Measurements from ENCODE around the gene INPP5A. TPM values are rescaled to one million over a fixed set of nuclear protein-coding genes. Genes with fewer than 3 reads are reported as not detected.

The INPP5A gene
- total RNA-seq, 1 experiment from 2014 or later: 22.6 TPM

DNA sequence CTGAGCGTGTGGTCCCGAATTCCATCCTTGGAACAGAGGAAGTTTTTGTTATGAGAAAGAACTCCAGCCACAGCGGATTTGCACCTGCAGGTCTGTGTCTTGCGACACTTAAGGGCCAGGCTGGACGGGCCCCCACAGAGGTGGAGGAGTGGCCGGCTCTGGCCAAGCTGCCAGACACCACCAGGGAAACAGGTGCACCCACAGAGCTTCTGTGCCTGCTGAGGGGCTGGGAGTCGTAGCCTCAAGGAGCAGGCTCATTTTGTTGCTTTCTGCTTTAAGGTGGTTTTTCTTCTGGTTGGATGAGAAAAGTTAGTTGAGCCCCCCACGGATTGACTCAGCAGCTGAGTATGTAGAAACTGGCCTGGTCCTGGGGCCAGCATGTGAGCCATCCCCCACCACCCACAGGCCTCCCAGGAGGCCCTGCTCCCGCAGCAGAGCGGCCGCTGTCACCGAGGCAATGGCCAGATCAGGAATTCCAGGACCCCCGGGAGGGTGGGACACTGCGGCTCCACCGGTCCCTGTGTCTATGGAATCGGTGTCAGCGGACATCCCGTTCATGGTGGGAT lies 206.4 kb downstream of the INPP5A start:
- BruUV-seq (replicated peaks): no TSS peak
- no peak overlapping the region for H3K4me3 ChIP-seq (ENCODE audit: low read length)
- H3F3A ChIP-seq (ENCODE audit: low read length, unreplicated experiment): no peaks in the 10 kb centered on the region
- no peak overlapping the region for H3K9ac ChIP-seq (ENCODE audit: low read length)
- H3K9me2 ChIP-seq (replicated peaks; ENCODE audit: low read length): no peaks in the 10 kb centered on the region
- H3K79me2 ChIP-seq (ENCODE audit: low read length): no peaks in the 10 kb centered on the region
- no peaks in the 10 kb centered on the region for H4K20me1 ChIP-seq (ENCODE audit: low read length)
- H3K4me1 ChIP-seq (ENCODE audit: insufficient read depth, low read length): no peaks in the 10 kb centered on the region
- ATAC-seq (no peak), DNase-seq (no peak)
- intact Hi-C loops (cut with micrococcal nuclease): no loop called here
- no peak overlapping the region for H2AFZ ChIP-seq (ENCODE audit: low read length)
- no peaks in the 10 kb centered on the region; the same call in 1 of the 2 replicates for H3K36me3 ChIP-seq (ENCODE audit: low read depth, low read length)
- POLR2A ChIA-PET (ENCODE audit: unreplicated experiment): no interaction called here
- no peaks in the 10 kb centered on the region for H3K9me3 ChIP-seq (ENCODE audit: low read length)
- no peaks in the 10 kb centered on the region for H3K27me3 ChIP-seq (ENCODE audit: low read length)
- H3K27ac ChIP-seq (ENCODE audit: low read length): no peak overlapping the region
- H3K4me2 ChIP-seq (ENCODE audit: low read length): no peak overlapping the region
- CTCF ChIA-PET: no interaction called here
- TF ChIP-seq EZH2phosphoT487 (IDR thresholded peaks at IDR 0.05; ENCODE audit: borderline replicate concordance, low read length): no peak
- no peak for TF ChIP-seq EZH2 (IDR thresholded peaks at IDR 0.05; ENCODE audit: low read length, unreplicated experiment)
- TF ChIP-seq, protein P1, sequence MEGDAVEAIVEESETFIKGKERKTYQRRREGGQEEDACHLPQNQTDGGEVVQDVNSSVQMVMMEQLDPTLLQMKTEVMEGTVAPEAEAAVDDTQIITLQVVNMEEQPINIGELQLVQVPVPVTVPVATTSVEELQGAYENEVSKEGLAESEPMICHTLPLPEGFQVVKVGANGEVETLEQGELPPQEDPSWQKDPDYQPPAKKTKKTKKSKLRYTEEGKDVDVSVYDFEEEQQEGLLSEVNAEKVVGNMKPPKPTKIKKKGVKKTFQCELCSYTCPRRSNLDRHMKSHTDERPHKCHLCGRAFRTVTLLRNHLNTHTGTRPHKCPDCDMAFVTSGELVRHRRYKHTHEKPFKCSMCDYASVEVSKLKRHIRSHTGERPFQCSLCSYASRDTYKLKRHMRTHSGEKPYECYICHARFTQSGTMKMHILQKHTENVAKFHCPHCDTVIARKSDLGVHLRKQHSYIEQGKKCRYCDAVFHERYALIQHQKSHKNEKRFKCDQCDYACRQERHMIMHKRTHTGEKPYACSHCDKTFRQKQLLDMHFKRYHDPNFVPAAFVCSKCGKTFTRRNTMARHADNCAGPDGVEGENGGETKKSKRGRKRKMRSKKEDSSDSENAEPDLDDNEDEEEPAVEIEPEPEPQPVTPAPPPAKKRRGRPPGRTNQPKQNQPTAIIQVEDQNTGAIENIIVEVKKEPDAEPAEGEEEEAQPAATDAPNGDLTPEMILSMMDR (conservative IDR thresholded peaks at IDR 0.05; ENCODE audit: low read depth, low read length): no peak

DNA sequence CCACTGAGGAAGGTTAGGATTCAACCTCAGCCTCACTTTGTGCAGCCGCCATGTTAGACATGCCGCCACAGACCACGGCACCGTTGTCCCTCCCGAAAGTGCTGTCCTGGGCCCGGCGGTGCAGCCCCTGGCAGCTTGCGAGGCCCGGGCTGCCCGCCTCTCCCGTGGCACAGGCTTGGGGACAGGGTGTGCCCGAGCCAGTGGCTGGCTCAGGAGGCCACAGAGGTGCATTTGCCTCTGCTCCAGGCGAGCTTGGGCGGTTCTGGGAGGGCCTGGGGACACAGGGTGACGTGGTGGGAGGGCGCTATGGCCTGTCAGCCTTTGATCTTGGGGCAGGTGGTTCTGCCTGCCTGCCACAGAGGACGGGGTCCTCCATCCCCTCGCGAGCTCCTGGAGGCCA lies 207.3 kb downstream of the INPP5A start:
- Histone ChIP-seq H3K9me2 (replicated peaks; ENCODE audit: low read length) (no peaks in the 10 kb centered on the region), H2AFZ (ENCODE audit: low read length) (no peak overlapping the region), H3K4me1 (ENCODE audit: insufficient read depth, low read length) (no peaks in the 10 kb centered on the region), H3K36me3 (ENCODE audit: low read depth, low read length) (no peaks in the 10 kb centered on the region; the same call in 1 of the 2 replicates), H3F3A (ENCODE audit: low read length, unreplicated experiment) (no peaks in the 10 kb centered on the region), H3K9me3 (ENCODE audit: low read length) (no peaks in the 10 kb centered on the region), H3K27ac (ENCODE audit: low read length) (no peak overlapping the region), H3K4me2 (ENCODE audit: low read length) (no peak overlapping the region), H3K27me3 (ENCODE audit: low read length) (no peaks in the 10 kb centered on the region), H3K4me3 (ENCODE audit: low read length) (no peak overlapping the region), H3K9ac (ENCODE audit: low read length) (no peak overlapping the region), H4K20me1 (ENCODE audit: low read length) (no peaks in the 10 kb centered on the region), H3K79me2 (ENCODE audit: low read length) (no peaks in the 10 kb centered on the region)
- ChIA-PET POLR2A (ENCODE audit: unreplicated experiment) (no interaction called here), CTCF (no interaction called here)
- ATAC-seq (no peak), DNase-seq (no peak)
- no TSS peak for BruUV-seq (replicated peaks)
- TF ChIP-seq, protein P1 (conservative IDR thresholded peaks at IDR 0.05; ENCODE audit: low read depth, low read length): no peak
- TF ChIP-seq EZH2phosphoT487 (IDR thresholded peaks at IDR 0.05; ENCODE audit: borderline replicate concordance, low read length) (no peak), EZH2 (IDR thresholded peaks at IDR 0.05; ENCODE audit: low read length, unreplicated experiment) (no peak)
- intact Hi-C loops (cut with micrococcal nuclease): no loop called here

DNA sequence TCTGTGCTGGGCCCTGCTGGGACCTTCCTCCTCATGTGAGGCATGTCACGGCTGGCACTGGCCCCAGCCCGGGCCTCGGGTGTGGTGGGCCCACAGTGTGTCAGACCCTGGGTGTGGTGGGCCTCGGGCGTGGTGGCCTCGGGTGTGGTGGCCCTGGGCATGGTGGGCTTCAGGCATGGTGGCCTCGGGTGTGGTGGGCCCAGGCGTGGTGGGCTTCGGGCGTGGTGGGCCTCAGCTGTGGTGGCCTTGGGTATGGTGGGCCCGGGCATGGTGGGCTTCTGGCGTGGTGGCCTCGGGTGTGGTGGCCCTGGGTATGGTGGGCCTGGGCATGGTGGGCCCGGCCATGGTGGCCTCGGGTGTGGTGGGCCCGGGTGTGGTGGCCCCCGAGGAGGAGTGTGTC lies 207.9 kb downstream of the INPP5A start:
- Histone ChIP-seq H3K27ac (ENCODE audit: low read length) (no peak overlapping the region), H3K79me2 (ENCODE audit: low read length) (no peaks in the 10 kb centered on the region), H3K9me2 (replicated peaks; ENCODE audit: low read length) (no peaks in the 10 kb centered on the region), H3F3A (ENCODE audit: low read length, unreplicated experiment) (no peaks in the 10 kb centered on the region), H3K9ac (ENCODE audit: low read length) (no peak overlapping the region), H2AFZ (ENCODE audit: low read length) (no peak overlapping the region), H3K4me1 (ENCODE audit: insufficient read depth, low read length) (no peaks in the 10 kb centered on the region), H3K4me2 (ENCODE audit: low read length) (no peak overlapping the region), H3K4me3 (ENCODE audit: low read length) (no peak overlapping the region), H3K9me3 (ENCODE audit: low read length) (no peaks in the 10 kb centered on the region), H3K27me3 (ENCODE audit: low read length) (no peaks in the 10 kb centered on the region), H3K36me3 (ENCODE audit: low read depth, low read length) (no peaks in the 10 kb centered on the region; the same call in 1 of the 2 replicates), H4K20me1 (ENCODE audit: low read length) (no peaks in the 10 kb centered on the region)
- ATAC-seq: no peak
- ChIA-PET POLR2A (ENCODE audit: unreplicated experiment) (no interaction called here), CTCF (no interaction called here)
- intact Hi-C loops (cut with micrococcal nuclease): no loop called here
- TF ChIP-seq EZH2phosphoT487 (IDR thresholded peaks at IDR 0.05; ENCODE audit: borderline replicate concordance, low read length): no peak
- no peak for DNase-seq
- no TSS peak for BruUV-seq (replicated peaks)

Data from PC-3 (cell line).